Right hindlimb (tissue), 1 donor: Measurements from ENCODE around the gene TMEM123.
"Not testable (repeated sequence)": the region's sequence is repeated elsewhere in the genome, so short reads cannot be mapped to it uniquely, and the experiment has no call there.

Source experiments
- DNase-seq: peaks from one replicate; pipeline ENCODE4 v3.0.0-alpha.2; 2018

TMEM123 gene

GRCh38 chr11:102391549-102392237 lies 60.9 kb downstream of the TMEM123 start:
- DNase-seq = no peak

- no peak for DNase-seq
Measured at GRCh38 chr11:102390667-102391465, 61.7 kb downstream of the TMEM123 start.

GRCh38 chr11:102389253-102389652 lies 63.3 kb downstream of the TMEM123 start:
- DNase-seq = no peak

- DNase-seq = no peak
Measured at GRCh38 chr11:102387043-102387781, 65.4 kb downstream of the TMEM123 start.

- no peak for DNase-seq
Measured at GRCh38 chr11:102386136-102386734, 66.3 kb downstream of the TMEM123 start.

- no peak for DNase-seq
Measured at GRCh38 chr11:102385085-102386007, 67.2 kb downstream of the TMEM123 start.

GRCh38 chr11:102384419-102385079 lies 68.0 kb downstream of the TMEM123 start:
- DNase-seq = no peak

- no peak for DNase-seq
Measured at GRCh38 chr11:102383839-102384238, 68.7 kb downstream of the TMEM123 start.

- no peak for DNase-seq
Measured at GRCh38 chr11:102382384-102382783, 70.2 kb downstream of the TMEM123 start.

- no peak for DNase-seq
Measured at GRCh38 chr11:102378818-102379217, 73.7 kb downstream of the TMEM123 start.

GRCh38 chr11:102377891-102378290 lies 74.7 kb downstream of the TMEM123 start:
- DNase-seq = no peak

GRCh38 chr11:102375720-102376399 lies 76.7 kb downstream of the TMEM123 start:
- DNase-seq = no peak

GRCh38 chr11:102374633-102375424 lies 77.7 kb downstream of the TMEM123 start:
- DNase-seq = not testable (repeated sequence)

- DNase-seq = no peak
Measured at GRCh38 chr11:102368472-102368871, 84.1 kb downstream of the TMEM123 start.

- no peak for DNase-seq
Measured at GRCh38 chr11:102367364-102367763, 85.2 kb downstream of the TMEM123 start.

- no peak for DNase-seq
Measured at GRCh38 chr11:102364991-102365390, 87.6 kb downstream of the TMEM123 start.

GRCh38 chr11:102361086-102362031 lies 91.2 kb downstream of the TMEM123 start:
- DNase-seq = no peak

- no peak for DNase-seq
Measured at GRCh38 chr11:102360681-102361080, 91.9 kb downstream of the TMEM123 start.

GRCh38 chr11:102359372-102359771 lies 93.2 kb downstream of the TMEM123 start:
- no peak for DNase-seq
